SK-N-SH (cell line): ENCODE measurements around the gene CYP21A2. TPM values are rescaled to one million over a fixed set of nuclear protein-coding genes. Genes with fewer than 3 reads are reported as not detected.

Experiments
- CTCF ChIA-PET: fragments of 300-600, 350-600 bp; formaldehyde crosslinking; extraction: SDS; loops from one replicate; lab custom pipeline; 2021; lab: Yijun Ruan, JAX
- POLR2A ChIA-PET: fragments of 350-600 bp; sonication (Branson Sonifier 250); formaldehyde crosslinking; extraction: SDS; loops from one replicate; lab custom pipeline; 2020; ENCODE audit warnings: antibody characterized with exemption, inconsistent platforms; lab: Yijun Ruan, JAX
- DNase-seq: peaks from one replicate; pipeline ENCODE4 v3.0.0; 2012
- H2AFZ ChIP-seq: fragments of 200-600 bp; sonication (generic); 2 replicates; pipeline ENCODE4 v1.8.1; 2016; ENCODE audit warnings: antibody characterized with exemption, mild to moderate bottlenecking, low read depth
- H3F3A ChIP-seq: fragments of 200-600 bp; sonication (generic); replicated peaks from 2 replicates; pipeline ENCODE3; 2016; ENCODE audit warnings: antibody characterized with exemption, mild to moderate bottlenecking; ENCODE audit not compliant: insufficient read depth
- H3K27ac ChIP-seq, 2 experiments: fragments of 200-500 bp in 1 of 2; fragments of 200-600 bp in 1 of 2; sonication (Bioruptor generic) in 1 of 2; sonication (generic), shearing (Covaris generic) in 1 of 2; 2 replicates each; pipeline versions ENCODE4 v1.5.1 to v1.6.1; 2014 to 2016; ENCODE audit warnings: low read depth in 2 of 2, inconsistent platforms in 1 of 2, low read length in 1 of 2, mild to moderate bottlenecking in 1 of 2, mixed read lengths in 1 of 2
- H3K27me3 ChIP-seq: fragments of 200-600 bp; sonication (generic), shearing (Covaris generic); 2 replicates; pipeline ENCODE4 v1.6.1; 2016; ENCODE audit warnings: mixed run types; ENCODE audit not compliant: insufficient read depth
- H3K36me3 ChIP-seq, 2 experiments: fragments of 200-500 bp in 1 of 2; fragments of 200-600 bp in 1 of 2; sonication (Bioruptor generic) in 1 of 2; sonication (generic) in 1 of 2; replicated peaks in 1 of 2; 2 replicates each; pipeline versions ENCODE3 to v1.5.1; 2014 to 2016; ENCODE audit warnings: low read length in 1 of 2, mild to moderate bottlenecking in 1 of 2; ENCODE audit not compliant: insufficient read depth in 2 of 2, control insufficient read depth in 1 of 2
- H3K4me1 ChIP-seq, 2 experiments: fragments of 200-500 bp in 1 of 2; fragments of 200-600 bp in 1 of 2; sonication (Bioruptor generic) in 1 of 2; sonication (generic), shearing (Covaris generic) in 1 of 2; 2 replicates each; pipeline versions ENCODE4 v1.5.1 to v1.6.1; 2014 to 2016; ENCODE audit warnings: low read depth in 1 of 2, low read length in 1 of 2, mixed run types in 1 of 2; ENCODE audit not compliant: insufficient read depth in 2 of 2, control insufficient read depth in 1 of 2
- H3K4me2 ChIP-seq: fragments of 200-600 bp; sonication (generic), shearing (Covaris generic); 2 replicates; pipeline ENCODE4 v1.6.1; 2017; ENCODE audit warnings: mixed run types
- H3K4me3 ChIP-seq, 2 experiments: fragments of 200-500 bp in 1 of 2; fragments of 200-600 bp in 1 of 2; sonication (Bioruptor generic) in 1 of 2; sonication (generic), shearing (Covaris generic) in 1 of 2; 2 replicates each; pipeline versions ENCODE4 v1.5.1 to v1.8.1; 2014 to 2016; ENCODE audit warnings: low read depth in 2 of 2, inconsistent platforms in 1 of 2, low read length in 1 of 2, mild to moderate bottlenecking in 1 of 2, mixed read lengths in 1 of 2, moderate library complexity in 1 of 2
- H3K79me2 ChIP-seq: fragments of 200-600 bp; sonication (generic); 2 replicates; pipeline ENCODE4 v1.8.1; 2017; ENCODE audit warnings: mild to moderate bottlenecking; ENCODE audit not compliant: insufficient read depth
- H3K9ac ChIP-seq: fragments of 200-600 bp; sonication (generic); 2 replicates; pipeline ENCODE4 v1.6.1; 2017; ENCODE audit warnings: mixed run types
- H3K9me2 ChIP-seq: fragments of 200-600 bp; sonication (generic); 2 replicates; pipeline ENCODE4 v1.6.1; 2017; ENCODE audit warnings: mixed run types
- H3K9me3 ChIP-seq: fragments of 200-600 bp; sonication (generic); 2 replicates; pipeline ENCODE4 v1.6.1; 2017; ENCODE audit warnings: mixed run types, mild to moderate bottlenecking, moderate library complexity
- H4K20me1 ChIP-seq: fragments of 200-600 bp; sonication (generic); 2 replicates; pipeline ENCODE4 v1.6.1; 2017; ENCODE audit warnings: mild to moderate bottlenecking, mixed run types; ENCODE audit not compliant: insufficient read depth
- EZH2phosphoT487 ChIP-seq: fragments of 200-600 bp; sonication (generic); IDR thresholded peaks from 2 replicates; pipeline ENCODE4 v1.6.1; 2017; ENCODE audit warnings: low read depth, mixed run types, mild to moderate bottlenecking, antibody characterized with exemption, moderate library complexity, borderline replicate concordance
- FOXJ3 ChIP-seq: sonication (generic); formaldehyde crosslinking; IDR thresholded peaks from 2 replicates; pipeline ENCODE4 v1.5.1; 2020; ENCODE audit warnings: mild to moderate bottlenecking, missing genetic modification reagents
- FOXM1 ChIP-seq: IDR thresholded peaks from 2 replicates; pipeline ENCODE4 v1.4.0; 2012; ENCODE audit warnings: low read depth, mild to moderate bottlenecking
- GABPA ChIP-seq: IDR thresholded peaks from 2 replicates; pipeline ENCODE4 v1.4.0; 2012; ENCODE audit warnings: low read depth, mild to moderate bottlenecking
- GATA2 ChIP-seq: sonication (generic); formaldehyde crosslinking; IDR thresholded peaks from 2 replicates; pipeline ENCODE4 v1.5.0; 2020; ENCODE audit warnings: mild to moderate bottlenecking, missing genetic modification reagents
- JUND ChIP-seq: IDR thresholded peaks from 2 replicates; pipeline ENCODE4 v1.4.0; 2012
- MEF2A ChIP-seq: IDR thresholded peaks from 2 replicates; pipeline ENCODE4 v1.4.0; 2012; ENCODE audit warnings: low read depth, borderline replicate concordance
- RAD21 ChIP-seq: IDR thresholded peaks from 2 replicates; pipeline ENCODE4 v1.6.1; 2012; ENCODE audit warnings: mild to moderate bottlenecking, low read length
- RCOR1 ChIP-seq: fragments of 150-350 bp; IDR thresholded peaks from 2 replicates; pipeline ENCODE4 v1.6.1; 2017; ENCODE audit warnings: antibody characterized with exemption, low read length
- SIN3A ChIP-seq: IDR thresholded peaks from 2 replicates; pipeline ENCODE4 v1.6.1; 2012; ENCODE audit warnings: low read depth, mild to moderate bottlenecking, low read length, moderate library complexity, borderline replicate concordance
- SMC3 ChIP-seq: IDR thresholded peaks from 2 replicates; pipeline ENCODE4 v1.6.1; 2012; ENCODE audit warnings: low read depth, low read length, improper control_type of control experiment
- WGBS: methylation state at CpG from one replicate; pipeline ENCODE4 v1.1.6; 2017; ENCODE audit warnings: low lambda C conversion rate; 5-methylcytosine and 5-hydroxymethylcytosine counted together
- polyA plus RNA-seq, 3 experiments: library from polyadenylated mRNA; depleted of rRNA; stranded (reverse); fragments of >200 nt; gene quantifications; 2 replicates each; pipeline ENCODE4 v1.2.3, GENCODE V29; 2012
- TF ChIP-seq, protein P1 (sequence below): IDR thresholded peaks from 2 replicates; pipeline ENCODE4; 2012
- TF ChIP-seq, protein P2 (sequence below): IDR thresholded peaks from 2 replicates; pipeline ENCODE4 v1.6.1; 2012; ENCODE audit warnings: mild to moderate bottlenecking, low read depth, low read length, moderate library complexity
- TF ChIP-seq, protein P3 (sequence below): IDR thresholded peaks from 2 replicates; pipeline ENCODE4 v1.4.0; 2012; ENCODE audit warnings: low read depth, borderline replicate concordance

The CYP21A2 gene
- polyA plus RNA-seq, 1 of the 3 experiments (the other 2 are of a cell fraction), result not detected

DNA sequence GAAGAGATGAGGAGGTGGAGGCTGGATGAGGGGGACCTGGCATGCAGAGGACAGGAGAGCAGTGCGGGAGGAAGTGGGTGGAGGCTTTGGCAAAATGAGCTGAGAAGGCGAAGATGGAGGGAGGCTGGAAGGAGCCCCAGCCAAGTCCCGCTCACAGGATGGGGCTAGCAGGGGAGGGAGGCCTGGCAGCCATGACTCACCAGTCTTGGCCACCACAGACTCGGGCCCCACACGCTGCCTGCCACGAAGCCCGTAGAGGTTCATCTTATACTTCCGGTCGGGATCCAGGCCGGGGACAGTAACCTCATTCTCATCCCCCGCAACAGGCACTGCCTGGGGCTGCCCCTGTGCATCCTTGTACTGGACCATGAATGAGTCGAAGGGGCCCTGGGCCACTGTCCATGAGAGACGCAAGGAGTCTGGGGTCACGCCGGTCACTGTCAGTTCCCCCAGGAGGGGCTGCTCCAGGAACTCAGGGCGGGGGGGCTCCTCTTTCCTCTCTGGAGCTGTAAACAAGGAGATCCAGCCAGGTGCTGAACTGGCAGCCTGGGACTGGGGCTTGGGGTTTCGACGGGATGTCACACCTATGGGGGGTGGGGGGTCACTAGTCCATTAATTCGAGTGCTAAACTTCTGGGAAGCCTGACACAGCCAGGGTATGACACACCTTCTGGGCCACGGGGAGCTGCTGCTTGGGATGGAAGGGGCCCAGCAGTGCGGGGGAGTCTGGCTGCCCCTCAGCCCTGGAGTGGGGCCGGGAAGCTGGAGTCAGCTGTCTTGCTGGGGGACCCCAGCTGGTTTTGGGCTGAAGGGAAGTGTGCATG is 43.2 kb downstream of the CYP21A2 start (continued):
- TF ChIP-seq FOXJ3 (CRISPR knock-in tag) (no peak), SIN3A (no peak), EZH2phosphoT487 (no peak)
- TF ChIP-seq, protein P1, sequence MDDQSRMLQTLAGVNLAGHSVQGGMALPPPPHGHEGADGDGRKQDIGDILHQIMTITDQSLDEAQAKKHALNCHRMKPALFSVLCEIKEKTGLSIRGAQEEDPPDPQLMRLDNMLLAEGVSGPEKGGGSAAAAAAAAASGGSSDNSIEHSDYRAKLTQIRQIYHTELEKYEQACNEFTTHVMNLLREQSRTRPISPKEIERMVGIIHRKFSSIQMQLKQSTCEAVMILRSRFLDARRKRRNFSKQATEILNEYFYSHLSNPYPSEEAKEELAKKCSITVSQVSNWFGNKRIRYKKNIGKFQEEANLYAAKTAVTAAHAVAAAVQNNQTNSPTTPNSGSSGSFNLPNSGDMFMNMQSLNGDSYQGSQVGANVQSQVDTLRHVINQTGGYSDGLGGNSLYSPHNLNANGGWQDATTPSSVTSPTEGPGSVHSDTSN, result no peak
- TF ChIP-seq, protein P2, sequence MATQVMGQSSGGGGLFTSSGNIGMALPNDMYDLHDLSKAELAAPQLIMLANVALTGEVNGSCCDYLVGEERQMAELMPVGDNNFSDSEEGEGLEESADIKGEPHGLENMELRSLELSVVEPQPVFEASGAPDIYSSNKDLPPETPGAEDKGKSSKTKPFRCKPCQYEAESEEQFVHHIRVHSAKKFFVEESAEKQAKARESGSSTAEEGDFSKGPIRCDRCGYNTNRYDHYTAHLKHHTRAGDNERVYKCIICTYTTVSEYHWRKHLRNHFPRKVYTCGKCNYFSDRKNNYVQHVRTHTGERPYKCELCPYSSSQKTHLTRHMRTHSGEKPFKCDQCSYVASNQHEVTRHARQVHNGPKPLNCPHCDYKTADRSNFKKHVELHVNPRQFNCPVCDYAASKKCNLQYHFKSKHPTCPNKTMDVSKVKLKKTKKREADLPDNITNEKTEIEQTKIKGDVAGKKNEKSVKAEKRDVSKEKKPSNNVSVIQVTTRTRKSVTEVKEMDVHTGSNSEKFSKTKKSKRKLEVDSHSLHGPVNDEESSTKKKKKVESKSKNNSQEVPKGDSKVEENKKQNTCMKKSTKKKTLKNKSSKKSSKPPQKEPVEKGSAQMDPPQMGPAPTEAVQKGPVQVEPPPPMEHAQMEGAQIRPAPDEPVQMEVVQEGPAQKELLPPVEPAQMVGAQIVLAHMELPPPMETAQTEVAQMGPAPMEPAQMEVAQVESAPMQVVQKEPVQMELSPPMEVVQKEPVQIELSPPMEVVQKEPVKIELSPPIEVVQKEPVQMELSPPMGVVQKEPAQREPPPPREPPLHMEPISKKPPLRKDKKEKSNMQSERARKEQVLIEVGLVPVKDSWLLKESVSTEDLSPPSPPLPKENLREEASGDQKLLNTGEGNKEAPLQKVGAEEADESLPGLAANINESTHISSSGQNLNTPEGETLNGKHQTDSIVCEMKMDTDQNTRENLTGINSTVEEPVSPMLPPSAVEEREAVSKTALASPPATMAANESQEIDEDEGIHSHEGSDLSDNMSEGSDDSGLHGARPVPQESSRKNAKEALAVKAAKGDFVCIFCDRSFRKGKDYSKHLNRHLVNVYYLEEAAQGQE, result no peak

DNA sequence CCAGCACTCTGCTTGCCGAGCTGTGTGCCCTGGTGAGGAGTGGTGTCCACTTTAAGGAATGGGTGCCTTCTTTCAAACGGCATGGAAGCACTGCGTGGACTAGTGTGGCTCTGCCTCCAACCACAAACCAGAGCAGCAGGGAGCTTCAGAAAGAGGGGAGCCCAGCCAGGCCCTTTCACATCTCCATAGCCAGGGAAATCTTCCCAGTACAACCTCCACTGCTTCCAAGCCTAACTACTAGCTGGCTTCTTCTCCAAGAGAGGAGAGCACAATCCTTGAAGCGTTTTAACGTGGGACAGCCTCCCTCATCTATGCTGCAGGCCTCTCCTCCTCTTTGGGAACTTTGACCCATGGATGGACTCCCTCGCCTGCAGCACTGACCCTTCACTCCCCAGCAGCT is 44.3 kb downstream of the CYP21A2 start:
- ChIA-PET CTCF (no interaction called here), POLR2A (no interaction called here)
- Histone ChIP-seq H3K27me3 (peaks cover 12% of the 10 kb centered on the region; the same call in 1 of the 2 replicates), H3K4me3 (no peak overlapping the region), H3K9me2 (no peaks in the 10 kb centered on the region), H3F3A (no peaks in the 10 kb centered on the region), H3K9ac (no peak overlapping the region), H3K27ac (no peak overlapping the region), H2AFZ (no peak overlapping the region)
- 73% methylated on average over 4 of the region's 6 CpGs for WGBS
- TF ChIP-seq FOXM1 (no peak), GABPA (no peak), RAD21 (no peak), SMC3 (no peak), RCOR1 (no peak), GATA2 (CRISPR knock-in tag) (no peak), MEF2A (no peak), JUND (no peak)
- TF ChIP-seq, protein P3, sequence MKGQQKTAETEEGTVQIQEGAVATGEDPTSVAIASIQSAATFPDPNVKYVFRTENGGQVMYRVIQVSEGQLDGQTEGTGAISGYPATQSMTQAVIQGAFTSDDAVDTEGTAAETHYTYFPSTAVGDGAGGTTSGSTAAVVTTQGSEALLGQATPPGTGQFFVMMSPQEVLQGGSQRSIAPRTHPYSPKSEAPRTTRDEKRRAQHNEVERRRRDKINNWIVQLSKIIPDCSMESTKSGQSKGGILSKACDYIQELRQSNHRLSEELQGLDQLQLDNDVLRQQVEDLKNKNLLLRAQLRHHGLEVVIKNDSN, result no peak
- TF ChIP-seq, all 33 proteins: peak for 0
- H4K20me1 ChIP-seq, result no peaks in the 10 kb centered on the region
- H3K36me3 ChIP-seq, result no peaks in the 10 kb centered on the region
- no peak overlapping the region for H3K4me2 ChIP-seq
- H3K9me3 ChIP-seq, result no peaks in the 10 kb centered on the region
- peaks cover 0 to 18% of the 10 kb centered on the region in 2 experiments; a peak in 2 of 4 replicates for H3K4me1 ChIP-seq
- H3K79me2 ChIP-seq, result no peaks in the 10 kb centered on the region
- no peak for DNase-seq
